ENCODE data around the gene SLC25A33.

- TF ChIP-seq CTCF (IDR thresholded peaks at IDR 0.05) (no peak), POLR2A (IDR thresholded peaks at IDR 0.05) (no peak)
Observed at GRCh38 chr1:9506901-9507300, 32.4 kb upstream of the SLC25A33 start.

Measured in uterus (tissue), 2 donors.